ENCODE measurements around the gene HYI.

Gene HYI

GRCh38 chr1:43438953-43439581 is 14.7 kb downstream of the HYI start:
- FAIRE-seq = no peak
- DNase-seq (ENCODE audit: insufficient read length, low spot score) = no peak
- TF ChIP-seq, protein P1, sequence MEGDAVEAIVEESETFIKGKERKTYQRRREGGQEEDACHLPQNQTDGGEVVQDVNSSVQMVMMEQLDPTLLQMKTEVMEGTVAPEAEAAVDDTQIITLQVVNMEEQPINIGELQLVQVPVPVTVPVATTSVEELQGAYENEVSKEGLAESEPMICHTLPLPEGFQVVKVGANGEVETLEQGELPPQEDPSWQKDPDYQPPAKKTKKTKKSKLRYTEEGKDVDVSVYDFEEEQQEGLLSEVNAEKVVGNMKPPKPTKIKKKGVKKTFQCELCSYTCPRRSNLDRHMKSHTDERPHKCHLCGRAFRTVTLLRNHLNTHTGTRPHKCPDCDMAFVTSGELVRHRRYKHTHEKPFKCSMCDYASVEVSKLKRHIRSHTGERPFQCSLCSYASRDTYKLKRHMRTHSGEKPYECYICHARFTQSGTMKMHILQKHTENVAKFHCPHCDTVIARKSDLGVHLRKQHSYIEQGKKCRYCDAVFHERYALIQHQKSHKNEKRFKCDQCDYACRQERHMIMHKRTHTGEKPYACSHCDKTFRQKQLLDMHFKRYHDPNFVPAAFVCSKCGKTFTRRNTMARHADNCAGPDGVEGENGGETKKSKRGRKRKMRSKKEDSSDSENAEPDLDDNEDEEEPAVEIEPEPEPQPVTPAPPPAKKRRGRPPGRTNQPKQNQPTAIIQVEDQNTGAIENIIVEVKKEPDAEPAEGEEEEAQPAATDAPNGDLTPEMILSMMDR (IDR thresholded peaks at IDR 0.05; ENCODE audit: insufficient read depth, missing control alignments) = no peak

GRCh38 chr1:43438576-43438952 is 15.2 kb downstream of the HYI start:
- no peak for FAIRE-seq
- TF ChIP-seq, protein P1 (IDR thresholded peaks at IDR 0.05; ENCODE audit: insufficient read depth, missing control alignments) = no peak

GRCh38 chr1:43438006-43438405 is 15.7 kb downstream of the HYI start:
- TF ChIP-seq, protein P1 (IDR thresholded peaks at IDR 0.05; ENCODE audit: insufficient read depth, missing control alignments) = no peak
- DNase-seq (ENCODE audit: insufficient read length, low spot score) (no peak), FAIRE-seq (no peak)

More at GRCh38 chr1:43438576-43438952, 15.2 kb downstream of the HYI start:
- DNase-seq (ENCODE audit: insufficient read length, low spot score) = no peak

- DNase-seq (ENCODE audit: insufficient read length, low spot score) = no peak
- TF ChIP-seq, protein P1 (IDR thresholded peaks at IDR 0.05; ENCODE audit: insufficient read depth, missing control alignments) = no peak
- FAIRE-seq = no peak
Observed at GRCh38 chr1:43437031-43437973, 16.4 kb downstream of the HYI start.

GRCh38 chr1:43436371-43436770 is 17.4 kb downstream of the HYI start:
- FAIRE-seq (no peak), DNase-seq (ENCODE audit: insufficient read length, low spot score) (no peak)
- TF ChIP-seq, protein P1 (IDR thresholded peaks at IDR 0.05; ENCODE audit: insufficient read depth, missing control alignments) = no peak

GRCh38 chr1:43435146-43436145 is 18.3 kb downstream of the HYI start:
- TF ChIP-seq, protein P1 (IDR thresholded peaks at IDR 0.05; ENCODE audit: insufficient read depth, missing control alignments) = no peak
- no peak for FAIRE-seq
- DNase-seq (ENCODE audit: insufficient read length, low spot score) = no peak
